Vagina (tissue), 2 donors: Measurements from ENCODE around the gene POU2F2.

ENCODE experiments used
- CTCF ChIP-seq, 3 experiments: fragments of 450-650 bp in 2 of 3; fragments of 200-600 bp in 1 of 3; sonication (generic) in 1 of 3; IDR thresholded peaks; one replicate each; pipeline ENCODE4 v1.5.1; 2017 to 2019; ENCODE audit warnings: antibody characterized with exemption in 3 of 3, mild to moderate bottlenecking in 2 of 3, moderate library complexity in 2 of 3
- POLR2A ChIP-seq, 2 donors: fragments of 450-650 bp; IDR thresholded peaks; one replicate each; pipeline ENCODE4 v1.6.1; 2017; ENCODE audit warnings: antibody characterized with exemption in 2 of 2, mild to moderate bottlenecking in 2 of 2, moderate library complexity in 2 of 2
- POLR2AphosphoS5 ChIP-seq, 2 donors: sonication (generic); formaldehyde crosslinking; IDR thresholded peaks; one replicate each; pipeline ENCODE4 v1.9.0; 2017; ENCODE audit warnings: antibody characterized with exemption in 2 of 2, mild to moderate bottlenecking in 2 of 2, low read depth in 1 of 2; ENCODE audit not compliant: insufficient read depth in 1 of 2

DNA sequence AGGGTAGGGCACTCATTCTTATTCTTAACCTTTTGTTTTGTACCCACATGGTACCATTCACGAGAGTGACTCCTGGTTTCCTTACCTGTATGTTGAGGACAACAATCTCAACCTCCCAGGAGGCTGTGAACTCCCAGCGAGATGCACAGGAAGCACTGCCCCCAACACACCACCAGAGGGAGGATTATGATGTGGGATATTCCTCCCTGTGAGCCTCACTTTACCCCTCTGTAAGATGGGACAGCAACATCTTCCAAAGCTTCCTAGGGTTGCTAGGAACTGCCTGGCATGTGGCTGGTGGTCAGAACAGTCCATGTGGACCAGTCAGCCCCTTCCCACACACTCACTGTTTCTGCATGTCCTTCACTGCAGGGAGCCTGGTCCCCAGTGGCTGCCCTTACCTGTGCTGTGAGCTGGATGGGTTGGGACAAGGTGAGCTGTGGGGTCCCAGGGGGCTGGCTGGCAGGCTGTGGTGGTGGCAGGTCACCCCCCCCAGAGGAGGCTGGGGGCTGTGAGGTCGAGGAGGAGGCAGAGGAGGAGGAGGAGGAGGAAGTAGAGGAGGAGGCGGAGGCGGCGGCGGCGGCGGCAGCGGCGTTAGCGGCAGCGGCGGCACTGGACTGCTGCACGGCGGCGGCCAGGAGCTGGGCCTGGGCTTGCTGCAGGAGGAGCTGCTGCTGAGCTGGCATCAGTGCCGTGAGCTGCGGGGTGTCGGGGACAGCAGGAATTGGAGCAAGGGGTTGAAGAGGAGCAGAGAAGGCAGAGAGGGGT, 15.8 kb downstream of the POU2F2 start:
- TF ChIP-seq CTCF (IDR thresholded peaks at IDR 0.05) (no peak), POLR2A (IDR thresholded peaks at IDR 0.05) (no peak), POLR2AphosphoS5 (IDR thresholded peaks at IDR 0.05; ENCODE audit: insufficient read depth in 1 of 2, low read depth in 1 of 2) (no peak)
